GM13977 (cell line): ENCODE results near the gene SLC24A3.

ENCODE experiments used
- DNase-seq: peaks from one replicate; pipeline ENCODE4 v3.0.0; 2012; ENCODE audit warnings: low spot score
- in situ Hi-C: fragments of 300-500 bp; cut with MboI; formaldehyde crosslinking; loops from one replicate; pipeline ENCODE4 v1.12.0; 2022; ENCODE audit warnings: low sequenced_read_pairs, low pct_unique_long_range_greater_than_20kb, mixed read lengths, inconsistent platforms; ENCODE audit not compliant: unreplicated experiment
- TF ChIP-seq, protein P1 (sequence below): IDR thresholded peaks from 2 replicates; pipeline ENCODE4 v1.5.1; 2012; ENCODE audit warnings: mild to moderate bottlenecking, control low read depth; ENCODE audit not compliant: insufficient read depth; ENCODE audit errors: extremely low read depth, missing control alignments

The SLC24A3 gene

DNA sequence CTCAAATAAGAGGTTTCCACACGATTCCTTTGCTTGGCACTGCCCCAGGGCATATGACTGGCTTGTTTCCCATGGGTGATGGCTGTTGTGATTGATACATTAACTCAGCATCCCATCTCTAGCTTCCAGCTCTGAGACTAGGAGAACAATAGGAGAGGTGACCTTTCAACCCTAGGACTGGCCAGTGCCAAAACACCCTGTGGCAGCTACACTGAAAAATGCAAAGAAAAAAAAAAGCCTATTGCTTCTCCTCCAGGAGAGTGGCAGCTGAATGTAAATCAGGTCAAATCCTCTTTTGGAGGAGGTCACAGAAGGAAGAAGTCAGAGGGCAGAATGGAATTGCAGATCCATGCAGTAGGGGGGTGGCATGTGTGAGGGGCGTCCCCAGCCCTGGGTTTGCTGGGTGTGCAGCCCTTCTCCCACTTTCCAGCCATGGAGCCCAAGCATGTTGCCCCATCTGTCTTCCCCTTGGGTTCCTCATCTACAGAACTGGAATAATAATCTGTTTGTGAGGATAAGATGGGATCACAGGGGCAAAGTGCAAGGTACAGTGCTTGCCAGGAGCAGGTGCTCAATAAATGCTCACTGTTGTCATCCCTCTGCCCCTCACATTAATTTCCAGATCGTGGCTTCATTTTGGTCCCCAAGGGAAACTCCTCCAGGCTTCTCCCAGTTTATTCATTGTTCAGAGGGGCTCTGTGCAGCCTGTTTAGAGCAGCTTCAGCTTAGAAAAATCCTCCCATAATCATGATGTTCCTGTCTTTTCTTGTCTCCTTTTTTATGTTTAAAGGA, 300.6 kb downstream of the SLC24A3 start:
- in situ Hi-C loops = no loop called here
- DNase-seq = no peak
- TF ChIP-seq, protein P1, sequence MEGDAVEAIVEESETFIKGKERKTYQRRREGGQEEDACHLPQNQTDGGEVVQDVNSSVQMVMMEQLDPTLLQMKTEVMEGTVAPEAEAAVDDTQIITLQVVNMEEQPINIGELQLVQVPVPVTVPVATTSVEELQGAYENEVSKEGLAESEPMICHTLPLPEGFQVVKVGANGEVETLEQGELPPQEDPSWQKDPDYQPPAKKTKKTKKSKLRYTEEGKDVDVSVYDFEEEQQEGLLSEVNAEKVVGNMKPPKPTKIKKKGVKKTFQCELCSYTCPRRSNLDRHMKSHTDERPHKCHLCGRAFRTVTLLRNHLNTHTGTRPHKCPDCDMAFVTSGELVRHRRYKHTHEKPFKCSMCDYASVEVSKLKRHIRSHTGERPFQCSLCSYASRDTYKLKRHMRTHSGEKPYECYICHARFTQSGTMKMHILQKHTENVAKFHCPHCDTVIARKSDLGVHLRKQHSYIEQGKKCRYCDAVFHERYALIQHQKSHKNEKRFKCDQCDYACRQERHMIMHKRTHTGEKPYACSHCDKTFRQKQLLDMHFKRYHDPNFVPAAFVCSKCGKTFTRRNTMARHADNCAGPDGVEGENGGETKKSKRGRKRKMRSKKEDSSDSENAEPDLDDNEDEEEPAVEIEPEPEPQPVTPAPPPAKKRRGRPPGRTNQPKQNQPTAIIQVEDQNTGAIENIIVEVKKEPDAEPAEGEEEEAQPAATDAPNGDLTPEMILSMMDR = no peak

DNA sequence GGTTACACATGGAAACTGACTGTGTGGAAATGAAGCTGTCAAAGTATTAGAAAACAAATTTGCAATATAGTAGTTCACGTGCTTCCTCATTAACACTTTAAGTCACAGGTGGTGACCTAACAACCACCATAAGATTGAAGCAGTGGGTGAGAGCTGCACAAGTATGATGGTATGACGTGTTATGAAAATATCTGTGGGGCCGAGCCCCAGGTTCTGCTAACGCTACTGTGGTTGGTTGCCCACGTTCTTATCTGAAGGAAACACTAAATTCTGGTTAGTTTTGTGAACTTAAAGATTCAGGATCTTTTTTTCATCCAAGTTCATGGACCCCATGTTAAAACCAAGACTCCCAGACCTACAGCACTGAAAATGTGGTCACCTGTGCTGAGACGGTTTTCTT, 302.6 kb downstream of the SLC24A3 start:
- TF ChIP-seq, protein P1 = no peak
- in situ Hi-C loops = no loop called here
- DNase-seq = no peak

DNA sequence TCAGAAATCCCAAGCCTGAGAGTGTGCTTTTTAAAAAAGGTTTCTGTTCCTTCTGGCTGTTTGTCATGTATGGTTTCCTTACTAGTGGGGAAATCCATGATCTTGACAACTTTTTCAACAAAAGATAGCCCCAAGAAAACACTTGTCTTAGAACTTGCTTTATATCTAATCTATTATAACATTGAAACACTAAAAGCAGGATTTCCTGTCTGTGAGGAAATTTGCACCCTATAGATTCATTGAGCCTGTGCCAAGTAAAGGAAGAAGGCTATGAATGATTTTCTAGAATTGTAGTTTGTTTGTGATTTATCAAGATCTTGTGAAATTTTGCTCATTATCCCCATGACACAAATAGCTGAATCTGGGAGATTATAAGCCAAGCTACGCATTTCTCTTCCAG, 307.0 kb downstream of the SLC24A3 start:
- in situ Hi-C loops = no loop called here
- DNase-seq = peak; percentile 10
- TF ChIP-seq, protein P1 = no peak

DNA sequence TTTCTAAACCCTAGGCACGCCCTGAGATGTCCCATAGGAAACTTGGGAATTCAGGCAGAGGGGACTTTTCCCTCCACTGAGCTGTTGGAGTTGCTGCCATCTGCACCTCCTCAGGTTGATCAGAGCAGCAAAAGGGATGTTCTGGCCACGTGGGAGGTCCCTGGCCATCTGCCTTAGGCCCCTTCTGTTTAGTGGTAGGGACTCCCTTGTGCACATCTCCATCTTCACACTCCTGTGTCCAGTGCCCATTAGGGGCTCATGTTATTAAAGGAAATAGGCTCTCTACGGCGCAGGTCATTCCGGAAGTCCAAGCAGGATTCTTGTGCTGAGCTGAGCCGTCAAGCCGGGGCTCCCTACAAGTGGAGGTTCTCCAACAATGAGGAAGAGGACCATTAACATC, 307.8 kb downstream of the SLC24A3 start:
- DNase-seq = no peak
- in situ Hi-C loops = no loop called here
- TF ChIP-seq, protein P1 = no peak

DNA sequence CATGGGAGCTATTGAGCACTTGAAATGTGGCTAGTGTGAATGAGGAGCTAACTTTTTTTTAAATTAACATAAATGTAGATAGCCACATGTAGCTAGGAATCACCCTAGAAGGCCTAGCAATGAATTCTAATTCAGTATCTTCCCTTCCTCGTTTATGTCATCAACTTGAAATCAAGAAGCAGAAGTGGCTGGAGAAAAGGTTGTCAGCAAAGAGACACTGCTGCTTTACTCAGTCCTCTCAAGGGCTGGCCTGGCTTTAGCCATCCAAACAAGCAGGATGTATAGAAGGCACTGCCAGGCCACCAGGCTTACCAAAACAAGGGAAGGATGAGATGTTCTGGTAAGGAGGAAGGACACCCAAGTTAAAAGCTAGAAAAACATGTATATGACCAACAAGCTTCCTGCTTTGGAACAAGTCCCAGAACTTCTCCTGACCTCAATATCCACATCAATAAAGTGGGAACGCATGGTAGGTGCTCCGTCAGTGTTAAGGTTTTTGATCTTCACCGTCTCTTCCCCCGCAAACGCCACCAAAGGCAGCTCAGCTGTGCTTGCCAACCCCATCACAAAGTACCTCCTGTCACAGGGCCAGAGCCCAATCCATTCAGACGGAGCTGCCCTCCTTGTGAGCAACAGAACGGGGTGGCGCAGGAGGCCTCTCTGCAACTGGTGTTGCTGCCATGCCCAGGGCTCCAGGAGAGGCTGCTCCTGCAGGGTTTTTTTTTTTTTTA, 309.8 kb downstream of the SLC24A3 start:
- DNase-seq = no peak
- in situ Hi-C loops = no loop called here
- TF ChIP-seq, protein P1 = no peak

DNA sequence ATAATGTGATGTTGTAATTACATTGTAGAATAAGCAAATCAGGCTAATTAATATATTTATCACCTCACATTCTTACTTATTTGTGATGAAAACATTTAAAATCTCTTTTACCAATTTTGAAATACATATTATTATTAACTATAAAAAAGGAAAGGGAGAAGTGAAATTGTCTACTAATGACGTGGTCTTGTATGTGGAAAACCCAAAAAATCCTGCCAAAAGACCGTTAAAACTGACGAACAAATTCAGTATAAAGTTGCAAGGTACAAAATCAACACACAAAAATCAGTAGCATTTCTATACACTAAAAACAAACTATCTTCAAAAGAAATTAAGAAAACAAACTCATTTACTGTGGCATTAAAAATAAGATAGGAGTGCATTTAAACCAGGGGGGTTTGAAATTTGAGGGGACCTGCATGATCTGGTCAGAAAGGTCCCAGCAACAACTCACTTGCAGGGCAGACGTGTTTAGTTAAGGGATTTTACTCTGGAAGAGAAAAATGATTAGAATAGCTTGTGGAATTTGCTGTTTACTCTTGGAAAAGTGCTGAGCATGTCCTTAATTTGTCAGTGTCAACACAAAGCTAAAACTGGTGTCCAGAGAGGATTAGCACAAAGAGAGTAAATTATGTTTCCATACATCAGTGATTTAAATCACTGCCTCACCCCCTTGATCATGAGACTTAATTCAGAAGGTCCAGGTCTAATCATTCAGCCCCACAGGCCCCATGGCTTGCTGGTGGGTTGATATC, 310.6 kb downstream of the SLC24A3 start:
- TF ChIP-seq, protein P1 = no peak
- in situ Hi-C loops = no loop called here
- no peak for DNase-seq
